Measurements from ENCODE around the gene SYT11.

- TF ChIP-seq CTCF (IDR thresholded peaks at IDR 0.05 in 8 of 11, conservative IDR thresholded peaks at IDR 0.05 in 3 of 11) (no peak), POLR2A (IDR thresholded peaks at IDR 0.05) (no peak)
These were observed 34.2 kb downstream of the SYT11 start for GRCh38 chr1:155893389-155894142.

Measured in spleen (tissue), 7 donors.